ENCODE data around the gene TNS1. TPM values are rescaled to one million over a fixed set of nuclear protein-coding genes. Genes with fewer than 3 reads are reported as not detected.

TNS1 gene
- total RNA-seq, 1 experiment from 2014 or later: 4.5 TPM

GRCh38 chr2:217897816-217898806 lies 104.7 kb downstream of the TNS1 start (continued):
- no peak for TF ChIP-seq ATF6 (CRISPR knock-in tag; IDR thresholded peaks at IDR 0.05)

GRCh38 chr2:217897091-217897715 lies 105.6 kb downstream of the TNS1 start:
- CTCF ChIA-PET: interaction anchor here (3.8 to 4.2 kb wide), 2 partner anchors 10 to 111 kb away, joined by 32 to 40 read pairs; no protein-coding TSS in a partner anchor
- DNase-seq (ENCODE audit: low spot score): no peak

GRCh38 chr2:217895070-217895635 lies 107.6 kb downstream of the TNS1 start:
- Mint-ChIP-seq H3K4me3 (no peak overlapping the region), H3K36me3 (no peaks in the 10 kb centered on the region)

More at GRCh38 chr2:217897091-217897715, 105.6 kb downstream of the TNS1 start:
- TF ChIP-seq ETV6 (CRISPR knock-in tag; IDR thresholded peaks at IDR 0.05): no peak
- no peak for TF ChIP-seq IRF1 (CRISPR knock-in tag; IDR thresholded peaks at IDR 0.05)
- no peak for TF ChIP-seq NFYB (CRISPR knock-in tag; conservative IDR thresholded peaks at IDR 0.05; ENCODE audit: low read depth)
- no peak for TF ChIP-seq MYBL2 (CRISPR knock-in tag; IDR thresholded peaks at IDR 0.05)
- Mint-ChIP-seq H3K4me3 (no peak overlapping the region), H3K9me3 (no peaks in the 10 kb centered on the region), H3K27me3 (ENCODE audit: low read depth) (no peaks in the 10 kb centered on the region), H3K27ac (no peak overlapping the region), H3K4me1 (peaks cover 10% of the 10 kb centered on the region; the same call in 1 of the 2 replicates), H3K36me3 (no peaks in the 10 kb centered on the region)
- ATAC-seq: no peak
- POLR2A ChIA-PET: no interaction called here

DNA sequence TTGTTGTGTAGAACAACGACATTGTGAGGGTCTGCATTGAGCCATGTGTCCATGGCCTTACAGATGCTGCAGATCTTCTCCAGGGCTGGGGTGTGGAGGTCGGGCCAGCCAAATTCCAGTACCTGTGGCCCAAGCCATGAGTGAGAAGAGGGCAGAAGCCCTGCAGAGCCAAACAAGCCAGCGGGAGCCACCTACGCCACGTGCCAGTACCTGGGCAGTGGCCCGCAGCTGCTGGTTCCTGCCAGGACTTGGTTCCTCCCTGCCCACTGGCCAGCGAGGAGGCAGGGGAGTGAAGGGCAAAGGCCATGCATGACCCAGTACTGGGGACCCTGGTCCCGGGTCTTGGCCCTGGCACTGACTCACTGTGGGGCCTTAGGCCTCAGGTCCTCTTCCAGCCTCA lies 109.4 kb downstream of the TNS1 start:
- Mint-ChIP-seq H3K4me3 (no peak overlapping the region), H3K27me3 (ENCODE audit: low read depth) (no peaks in the 10 kb centered on the region), H3K4me1 (no peaks in the 10 kb centered on the region), H3K9me3 (no peaks in the 10 kb centered on the region), H3K36me3 (no peaks in the 10 kb centered on the region), H3K27ac (no peak overlapping the region)
- ATAC-seq (no peak), DNase-seq (ENCODE audit: low spot score) (no peak)
- POLR2A ChIA-PET: no interaction called here
- CTCF ChIA-PET: interaction anchor here (1.5 to 2.2 kb wide), 2 partner anchors 100 to 107 kb away, joined by 5 to 7 read pairs; no protein-coding TSS in a partner anchor
- TF ChIP-seq PRDM15 (CRISPR knock-in tag; IDR thresholded peaks at IDR 0.05) (no peak), HMGXB4 (CRISPR knock-in tag; IDR thresholded peaks at IDR 0.05) (no peak), ZNF423 (CRISPR knock-in tag; IDR thresholded peaks at IDR 0.05) (no peak), MXD4 (CRISPR knock-in tag; IDR thresholded peaks at IDR 0.05; ENCODE audit: borderline replicate concordance) (no peak), ELF4 (CRISPR knock-in tag; IDR thresholded peaks at IDR 0.05; ENCODE audit: low read depth) (no peak), MLX (CRISPR knock-in tag; IDR thresholded peaks at IDR 0.05) (no peak)

More at GRCh38 chr2:217895070-217895635, 107.6 kb downstream of the TNS1 start:
- TF ChIP-seq IRF1 (CRISPR knock-in tag; IDR thresholded peaks at IDR 0.05) (no peak), ZNF396 (CRISPR knock-in tag; IDR thresholded peaks at IDR 0.05; ENCODE audit: borderline replicate concordance) (no peak), ZNF232 (CRISPR knock-in tag; IDR thresholded peaks at IDR 0.05) (no peak), ZBTB21 (CRISPR knock-in tag; IDR thresholded peaks at IDR 0.05; ENCODE audit: borderline replicate concordance) (no peak), ZNF416 (CRISPR knock-in tag; IDR thresholded peaks at IDR 0.05) (no peak), ESRRA (CRISPR knock-in tag; IDR thresholded peaks at IDR 0.05; ENCODE audit: borderline replicate concordance) (no peak)
- Mint-ChIP-seq H3K27ac (no peak overlapping the region; the same call in 1 of the 2 replicates), H3K9me3 (no peaks in the 10 kb centered on the region), H3K4me1 (peaks cover 10% of the 10 kb centered on the region; the same call in 1 of the 2 replicates), H3K27me3 (ENCODE audit: low read depth) (no peaks in the 10 kb centered on the region)
- POLR2A ChIA-PET: no interaction called here
- CTCF ChIA-PET: interaction anchor here (0.9 to 2.2 kb wide), 3 partner anchors 9 to 110 kb away, joined by 4 to 7 read pairs (median 5); no protein-coding TSS in a partner anchor
- no peak for ATAC-seq
- no peak for DNase-seq (ENCODE audit: low spot score)

All from WTC11 (cell line).